Amygdala (tissue), 56 donors: ENCODE data around the gene ARMC8.
A peak's percentile ranks its signal among the peaks of the same experiment; 100 is the strongest.

Experiments
- DNase-seq, 56 donors: peaks; one replicate each; lab custom pipeline; 2025; lab: John Stamatoyannopoulos, UW

Gene ARMC8

GRCh38 chr3:138241061-138241460 lies 54.0 kb downstream of the ARMC8 start:
- DNase-seq, result no peak

- no peak for DNase-seq
These were observed 54.6 kb downstream of the ARMC8 start for GRCh38 chr3:138241676-138242075.

- no peak for DNase-seq
These were observed 55.4 kb downstream of the ARMC8 start for GRCh38 chr3:138242466-138242865.

GRCh38 chr3:138245026-138245425 lies 57.9 kb downstream of the ARMC8 start:
- DNase-seq, result no peak

GRCh38 chr3:138249636-138250035 lies 62.5 kb downstream of the ARMC8 start:
- no peak for DNase-seq

- no peak for DNase-seq
These were observed 66.5 kb downstream of the ARMC8 start for GRCh38 chr3:138253609-138254008.

GRCh38 chr3:138254216-138254615 lies 67.1 kb downstream of the ARMC8 start:
- no peak for DNase-seq

- no peak for DNase-seq
These were observed 68.9 kb downstream of the ARMC8 start for GRCh38 chr3:138256022-138256421.

GRCh38 chr3:138257986-138258385 lies 70.9 kb downstream of the ARMC8 start:
- DNase-seq, result no peak

- DNase-seq, result no peak
These were observed 72.0 kb downstream of the ARMC8 start for GRCh38 chr3:138259126-138259525.

GRCh38 chr3:138260611-138261010 lies 73.5 kb downstream of the ARMC8 start:
- DNase-seq, result no peak

GRCh38 chr3:138263104-138263503 lies 76.0 kb downstream of the ARMC8 start:
- peak in 1 of 56 donors; percentile 4 for DNase-seq

- DNase-seq, result no peak
These were observed 78.6 kb downstream of the ARMC8 start for GRCh38 chr3:138265745-138266144.

- DNase-seq, result no peak
These were observed 80.0 kb downstream of the ARMC8 start for GRCh38 chr3:138267083-138267482.

- no peak for DNase-seq
These were observed 83.1 kb downstream of the ARMC8 start for GRCh38 chr3:138270245-138270644.

GRCh38 chr3:138271189-138271794 lies 84.2 kb downstream of the ARMC8 start:
- no peak for DNase-seq

- no peak for DNase-seq
These were observed 94.5 kb downstream of the ARMC8 start for GRCh38 chr3:138281561-138281960.

- DNase-seq, result no peak
These were observed 95.7 kb downstream of the ARMC8 start for GRCh38 chr3:138282836-138283235.

- no peak for DNase-seq
These were observed 97.0 kb downstream of the ARMC8 start for GRCh38 chr3:138284079-138284478.

- DNase-seq, result no peak
These were observed 97.9 kb downstream of the ARMC8 start for GRCh38 chr3:138284957-138285477.

- no peak for DNase-seq
These were observed 102.2 kb downstream of the ARMC8 start for GRCh38 chr3:138289260-138289659.

- no peak for DNase-seq
These were observed 102.6 kb downstream of the ARMC8 start for GRCh38 chr3:138289701-138290100.

GRCh38 chr3:138296639-138297038 lies 109.5 kb downstream of the ARMC8 start:
- no peak for DNase-seq
